ENCODE measurements around the gene DLEC1.
"Not testable (repeated sequence)": the region's sequence is repeated elsewhere in the genome, so short reads cannot be mapped to it uniquely, and the experiment has no call there.

Gene DLEC1

DNA sequence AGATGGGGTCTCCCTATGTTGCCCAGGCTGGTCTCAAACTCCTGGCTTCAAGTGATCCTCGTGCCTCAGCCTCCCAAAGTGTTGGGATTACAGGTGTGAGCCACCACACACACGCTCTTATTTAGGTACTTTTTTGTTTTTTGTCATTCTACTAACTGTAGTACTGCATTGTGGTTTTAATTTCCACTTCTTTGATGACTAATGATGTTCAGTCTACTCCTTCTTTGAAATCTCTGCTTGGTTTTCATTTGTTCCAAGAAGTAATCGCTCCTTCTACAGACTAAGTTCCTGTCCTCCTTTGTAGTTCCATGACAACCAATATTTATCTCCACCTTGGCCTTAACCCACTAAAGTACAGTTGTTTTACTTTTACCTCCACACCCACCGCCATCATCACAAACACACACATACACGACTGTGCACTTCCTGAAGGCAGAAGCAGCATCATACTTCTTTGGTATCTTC lies 529 bp upstream of the DLEC1 start:
- peak; percentile 62 for DNase-seq (ENCODE audit: low spot score)

DNA sequence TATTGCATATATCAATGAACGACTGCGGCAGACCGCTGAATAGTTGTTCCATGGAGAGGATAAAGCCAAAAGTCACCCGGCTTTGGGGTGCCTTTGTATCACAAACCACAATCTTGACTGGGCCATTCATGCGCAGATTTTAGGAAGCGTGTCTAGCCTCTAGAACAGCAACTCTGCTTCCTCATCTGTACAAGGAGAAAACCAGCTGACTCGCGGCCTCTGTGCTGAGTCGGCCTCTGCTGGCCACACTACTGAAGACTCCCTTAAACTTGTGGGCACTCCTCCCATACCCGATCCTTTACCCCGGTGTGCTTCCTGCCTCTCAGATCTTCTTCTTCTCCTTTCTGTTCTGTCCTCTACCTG lies 872 bp downstream of the DLEC1 start:
- DNase-seq (ENCODE audit: low spot score), result peak; percentile 44

DNA sequence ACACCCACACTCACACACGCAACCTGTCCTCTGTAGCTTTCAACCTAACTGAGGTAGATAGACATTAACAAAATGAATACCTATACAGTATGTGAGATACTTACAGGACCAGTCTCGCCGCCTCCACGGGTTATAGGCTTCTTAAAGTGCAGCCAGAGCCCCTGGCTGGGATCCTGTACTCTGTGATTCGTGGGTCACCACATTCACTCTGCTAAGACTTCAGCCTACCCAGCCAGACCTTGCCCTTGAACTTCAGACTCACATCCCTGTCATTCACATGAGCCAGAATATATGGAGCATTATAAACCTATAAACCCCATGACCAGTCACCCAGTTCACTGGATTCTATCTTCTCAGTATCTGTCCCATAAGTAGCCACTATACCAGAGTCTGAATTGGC lies 1.4 kb downstream of the DLEC1 start:
- DNase-seq (ENCODE audit: low spot score), result no peak

DNA sequence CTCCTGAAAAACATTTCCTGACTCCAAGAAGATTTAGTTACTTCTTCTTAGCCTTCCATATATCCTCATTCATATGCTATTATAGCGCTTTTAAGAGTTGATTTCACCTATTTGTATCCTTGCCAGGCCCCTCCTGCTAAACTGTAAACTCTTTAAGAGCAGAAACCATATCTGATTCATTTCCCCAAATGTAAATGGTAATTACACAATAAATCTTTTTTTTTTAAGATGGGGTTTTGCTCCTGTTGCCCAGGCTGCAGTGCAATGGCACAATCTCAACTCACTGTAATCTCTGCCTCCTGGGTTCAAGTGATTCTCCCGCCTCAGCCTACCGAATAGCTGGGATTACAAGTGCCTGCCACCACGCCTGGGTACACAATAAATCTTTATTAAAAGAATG lies 4.5 kb downstream of the DLEC1 start:
- no peak for DNase-seq (ENCODE audit: low spot score)

DNA sequence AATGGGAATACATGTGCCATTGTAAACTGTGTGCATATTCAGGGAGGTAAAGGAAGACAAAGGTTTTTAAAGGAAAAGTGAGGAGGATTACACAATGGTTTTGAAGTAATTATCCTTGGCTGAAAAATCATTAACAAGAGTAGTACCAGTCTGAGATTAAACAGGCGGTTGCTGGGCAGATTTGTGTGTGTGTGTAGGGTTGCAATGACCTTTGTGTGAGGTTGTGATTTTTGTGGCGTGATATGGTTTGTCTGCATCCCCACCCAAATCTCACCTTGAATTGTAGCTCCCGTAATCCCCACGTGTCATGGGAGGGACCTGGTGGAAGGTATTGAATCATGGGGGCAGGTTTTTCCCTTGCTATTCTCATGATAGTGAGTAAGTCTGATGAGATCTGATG lies 7.0 kb downstream of the DLEC1 start:
- DNase-seq (ENCODE audit: low spot score), result no peak

DNA sequence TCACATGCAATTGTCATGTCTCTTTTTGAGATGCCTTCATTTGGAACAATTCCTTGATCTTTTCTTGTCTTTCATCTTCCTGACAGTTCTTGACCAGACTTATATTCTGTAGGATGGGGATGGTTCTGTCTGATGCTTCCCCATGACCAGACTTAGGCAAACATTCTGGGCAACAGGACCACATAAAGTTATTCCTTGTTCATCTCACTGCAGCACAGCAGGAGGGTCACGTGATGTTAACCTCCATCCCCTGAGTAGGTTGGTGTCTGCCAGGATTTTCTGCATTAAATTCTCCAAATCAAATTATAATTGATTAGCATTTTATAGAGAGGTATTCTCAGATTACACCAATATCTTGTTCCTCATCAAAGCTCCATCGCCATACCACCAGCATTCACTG lies 7.8 kb downstream of the DLEC1 start:
- no peak for DNase-seq (ENCODE audit: low spot score)

DNA sequence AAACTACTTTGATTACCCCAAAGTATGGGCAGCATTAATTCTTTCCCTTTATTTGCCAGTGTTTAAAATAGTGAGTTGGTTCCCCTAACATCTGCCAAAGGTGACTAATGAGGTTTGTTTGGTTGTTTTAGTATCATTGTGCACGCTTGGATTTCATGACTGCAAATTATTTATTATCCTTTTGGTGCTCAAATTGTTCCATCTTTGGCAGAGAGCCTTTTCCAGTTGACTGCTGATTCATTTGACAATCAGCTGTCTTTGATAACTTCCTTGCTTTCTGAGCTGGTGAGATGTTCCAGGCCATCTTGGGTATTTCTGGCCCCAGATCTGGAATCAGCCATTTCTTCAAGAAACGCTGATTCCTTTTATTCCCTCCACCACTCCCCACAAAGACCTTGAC lies 8.9 kb downstream of the DLEC1 start:
- no peak for DNase-seq (ENCODE audit: low spot score)

DNA sequence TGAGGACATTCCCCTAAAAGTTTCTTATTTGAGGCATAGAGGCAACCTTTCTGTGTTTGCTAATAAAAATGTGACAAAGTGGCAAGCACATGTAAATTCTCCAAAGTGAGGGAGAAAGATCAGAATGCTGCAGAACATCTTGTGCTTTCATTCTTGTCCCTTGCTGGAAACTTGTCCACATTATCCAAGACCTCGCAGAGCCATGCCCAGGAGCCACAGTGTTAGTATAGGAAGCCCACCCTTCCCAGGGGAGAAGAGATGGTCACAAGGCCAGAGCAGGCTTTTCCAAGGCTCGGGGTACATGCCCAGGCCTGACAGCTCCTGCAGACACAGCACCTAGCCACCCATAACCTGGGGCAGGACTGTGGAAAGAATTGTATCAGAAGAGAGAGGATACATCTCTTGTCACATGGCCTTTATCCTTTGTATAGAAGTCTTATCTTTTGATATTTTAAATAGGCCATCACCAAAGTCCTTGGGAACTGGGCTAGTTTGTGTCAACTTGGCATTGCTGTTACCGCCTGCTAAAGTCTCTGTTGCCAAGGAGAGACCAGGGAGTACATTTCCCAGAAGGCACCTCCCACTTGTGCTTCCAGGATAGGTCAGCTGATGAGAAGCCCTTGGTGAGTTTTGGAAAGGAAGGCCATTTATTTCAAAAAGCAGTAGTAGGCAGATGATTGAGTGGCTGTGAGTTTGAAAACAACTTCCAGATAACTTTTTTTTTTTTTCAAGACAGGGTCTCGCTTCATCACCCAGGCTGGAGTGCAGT lies 10.5 kb downstream of the DLEC1 start:
- DNase-seq (ENCODE audit: low spot score), result no peak

DNA sequence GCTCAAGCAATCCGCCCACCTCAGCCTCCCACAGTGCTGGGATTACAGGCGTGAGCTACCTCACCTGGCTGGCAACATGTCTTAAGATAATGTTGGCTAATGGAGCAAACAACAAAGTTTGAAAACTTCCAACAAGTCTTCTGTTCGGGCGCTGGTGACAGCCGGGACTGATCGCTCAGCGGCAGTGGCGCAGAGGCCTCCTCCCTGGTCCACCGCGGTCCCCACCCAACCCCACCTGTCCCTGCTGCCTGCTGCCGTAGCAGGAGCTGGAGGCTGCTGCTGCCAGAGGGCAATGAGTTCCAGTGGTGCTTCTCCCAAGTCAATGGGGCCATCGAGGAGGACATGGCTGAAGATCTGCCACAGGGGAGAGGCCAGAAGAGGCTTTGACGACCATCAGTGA lies 12.1 kb downstream of the DLEC1 start:
- DNase-seq (ENCODE audit: low spot score), result no peak

DNA sequence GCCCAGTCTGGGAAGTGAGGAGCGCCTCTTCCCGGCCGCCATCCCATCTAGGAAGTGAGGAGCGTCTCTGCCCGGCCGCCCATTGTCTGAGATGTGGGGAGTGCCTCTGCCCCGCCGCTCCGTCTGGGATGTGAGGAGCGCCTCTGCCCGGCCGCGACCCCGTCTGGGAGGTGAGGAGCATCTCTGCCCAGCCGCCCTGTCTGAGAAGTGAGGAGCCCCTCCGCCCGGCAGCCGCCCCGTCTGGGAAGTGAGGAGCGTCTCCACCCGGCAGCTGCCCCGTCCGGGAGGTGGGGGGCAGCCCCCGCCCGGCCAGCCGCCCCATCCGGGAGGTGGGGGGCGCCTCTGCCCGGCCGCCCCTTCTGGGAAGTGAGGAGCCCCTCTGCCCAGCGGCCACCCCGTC lies 14.3 kb downstream of the DLEC1 start:
- DNase-seq (ENCODE audit: low spot score), result not testable (repeated sequence)

DNA sequence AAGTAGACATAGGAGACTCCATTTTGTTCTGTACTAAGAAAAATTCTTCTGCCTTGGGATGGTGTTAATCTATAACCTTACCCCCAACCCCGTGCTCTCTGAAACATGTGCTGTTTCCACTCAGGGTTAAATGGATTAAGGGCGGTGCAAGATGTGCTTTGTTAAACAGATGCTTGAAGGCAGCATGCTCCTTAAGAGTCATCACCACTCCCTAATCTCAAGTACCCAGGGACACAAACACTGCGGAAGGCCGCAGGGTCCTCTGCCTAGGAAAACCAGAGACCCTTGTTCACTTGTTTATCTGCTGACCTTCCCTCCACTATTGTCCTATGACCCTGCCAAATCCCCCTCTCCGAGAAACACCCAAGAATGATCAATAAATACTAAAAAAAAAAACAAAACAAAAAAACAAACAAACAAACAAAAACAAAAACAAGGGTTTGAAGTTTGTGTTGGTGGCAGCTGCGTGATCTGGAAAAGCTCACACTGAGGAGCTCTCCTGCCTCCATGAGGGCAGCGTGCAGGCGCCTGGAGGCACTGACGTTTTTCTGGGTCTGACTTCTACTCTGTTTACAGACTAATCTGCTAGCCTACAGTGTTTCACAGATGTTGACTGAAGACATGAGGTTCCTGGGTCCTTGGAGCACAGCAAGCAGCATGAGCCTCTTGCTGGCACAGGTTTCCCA lies 14.9 kb downstream of the DLEC1 start:
- not testable (repeated sequence) for DNase-seq (ENCODE audit: low spot score)

DNA sequence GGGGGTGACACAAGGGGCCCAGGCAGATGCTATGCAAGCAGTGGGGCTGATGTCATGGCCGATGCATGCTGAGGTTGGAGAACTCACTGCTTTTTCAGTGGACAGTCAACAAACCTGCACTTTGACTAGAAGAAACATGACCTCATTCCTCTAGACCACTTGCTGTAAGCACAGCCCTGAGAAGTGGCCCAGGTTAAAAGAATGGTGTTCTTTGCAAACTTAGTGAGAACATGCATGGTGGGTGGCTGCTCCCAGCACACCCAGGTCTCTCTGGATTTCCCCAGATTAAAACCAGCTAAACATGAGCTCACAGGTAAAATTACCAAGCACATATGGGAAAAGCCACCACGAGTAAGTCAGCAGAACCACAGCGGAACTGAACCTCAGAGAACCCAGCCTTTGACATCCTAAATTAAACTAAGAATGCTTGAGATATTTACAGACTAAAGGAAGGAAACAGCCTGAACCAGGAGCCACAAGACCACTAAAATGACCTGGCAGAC lies 15.5 kb downstream of the DLEC1 start:
- DNase-seq (ENCODE audit: low spot score), result no peak

DNA sequence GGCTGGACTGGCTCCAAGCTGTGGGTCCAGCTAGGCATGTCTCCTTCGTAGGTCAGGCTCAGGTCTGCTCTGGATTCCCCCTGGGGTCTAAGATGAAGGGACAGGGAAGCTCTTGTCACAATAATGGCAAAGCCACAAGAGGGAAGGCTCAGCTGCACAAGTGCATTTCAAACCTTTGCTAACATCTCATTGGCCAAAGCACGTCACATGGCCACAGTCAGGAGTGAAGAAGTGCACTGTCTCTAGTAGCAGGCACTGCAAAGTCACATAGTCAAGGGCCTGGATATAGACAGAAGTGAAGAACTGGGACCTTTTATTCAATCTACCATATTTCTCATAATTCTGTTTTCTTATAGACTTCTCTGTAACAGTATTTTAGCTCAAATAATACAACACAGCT lies 20.1 kb downstream of the DLEC1 start:
- no peak for DNase-seq (ENCODE audit: low spot score)

DNA sequence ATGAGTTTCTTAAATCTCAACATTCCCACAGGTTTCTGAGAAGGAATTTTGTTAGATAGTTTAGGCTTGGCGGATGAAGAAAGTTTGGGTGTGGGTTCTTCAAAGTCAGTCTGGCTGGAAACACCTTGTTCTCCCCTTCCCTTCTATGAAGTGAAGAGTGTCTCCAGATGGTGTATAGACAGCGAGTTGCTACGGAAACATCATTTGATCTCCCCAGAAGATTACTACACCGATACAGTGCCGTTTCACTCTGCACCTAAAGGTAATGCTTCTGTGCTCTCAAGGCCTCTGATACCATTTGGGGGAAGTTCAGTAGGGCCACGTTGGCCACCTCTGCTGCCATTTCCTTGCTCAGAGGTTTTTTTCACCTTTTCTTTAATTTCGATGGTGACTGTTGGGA lies 20.6 kb downstream of the DLEC1 start:
- no peak for DNase-seq (ENCODE audit: low spot score)

DNA sequence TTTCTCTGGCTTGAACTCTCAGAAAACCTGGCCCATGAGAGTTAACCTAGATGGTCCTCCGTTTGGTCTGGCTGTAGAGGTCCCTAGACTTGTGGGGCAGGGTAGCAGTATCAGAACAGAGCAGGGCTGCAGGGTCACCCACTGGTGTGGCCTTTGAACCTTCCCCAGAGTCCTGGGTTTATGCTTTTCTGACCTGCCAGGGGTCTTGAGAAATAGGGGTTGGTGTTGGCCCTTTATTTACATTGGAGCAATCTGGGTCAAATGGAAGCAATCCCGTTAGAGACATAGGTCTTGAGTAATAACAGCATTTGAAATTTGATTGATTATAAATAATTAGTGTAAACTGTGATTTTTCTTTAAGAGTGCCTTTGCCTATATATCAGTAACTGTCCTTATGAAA lies 23.8 kb downstream of the DLEC1 start:
- no peak for DNase-seq (ENCODE audit: low spot score)

DNA sequence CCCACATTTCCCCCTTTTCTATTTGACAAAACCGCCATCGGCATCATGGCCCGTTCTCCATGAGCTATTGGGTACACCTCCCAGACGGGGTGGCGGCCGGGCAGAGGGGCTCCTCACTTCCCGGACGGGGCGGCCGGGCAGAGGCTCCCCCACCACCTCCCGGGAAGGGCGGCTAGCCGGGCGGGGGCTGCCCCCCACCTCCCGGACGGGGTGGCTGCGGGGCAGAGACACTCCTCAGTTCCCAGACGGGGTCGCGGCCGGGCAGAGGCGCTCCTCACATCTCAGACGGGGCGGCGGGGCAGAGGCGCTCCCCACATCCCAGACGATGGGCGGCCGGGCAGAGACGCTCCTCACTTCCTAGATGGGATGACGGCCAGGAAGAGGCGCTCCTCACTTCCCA lies 25.4 kb downstream of the DLEC1 start:
- not testable (repeated sequence) for DNase-seq (ENCODE audit: low spot score)

DNA sequence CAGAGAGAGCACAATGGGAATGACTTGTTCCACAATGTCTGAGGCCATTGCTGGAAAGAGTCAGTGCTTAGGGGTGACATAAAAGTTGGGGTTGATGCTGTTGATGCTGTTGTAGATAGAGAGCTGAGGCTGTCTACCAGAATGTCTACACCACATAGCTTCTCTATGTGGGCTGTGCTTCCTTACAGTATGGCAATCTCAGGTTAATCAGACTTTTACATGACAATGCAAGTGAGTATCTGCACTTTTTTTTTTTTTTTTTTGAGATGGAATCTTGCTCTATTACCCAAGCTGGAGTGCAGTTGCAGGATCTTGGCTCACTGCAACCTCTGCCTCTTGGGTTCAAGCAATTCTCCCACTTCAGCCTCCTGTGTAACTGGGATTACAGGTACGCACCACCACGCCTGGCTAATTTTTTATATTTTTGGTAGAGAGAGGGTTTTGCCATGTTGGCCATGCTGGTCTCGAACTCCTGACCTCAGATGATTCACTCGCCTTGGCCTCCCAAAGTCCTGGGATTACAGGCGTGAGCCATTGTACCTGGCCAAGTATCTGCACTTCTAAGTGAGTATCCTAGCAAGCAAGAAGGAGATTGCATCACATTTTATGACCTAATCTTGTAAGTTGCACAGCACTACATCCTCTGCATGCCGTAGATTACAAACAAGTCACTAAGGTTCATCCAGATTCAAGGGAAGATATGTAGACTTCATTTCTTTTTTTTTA lies 28.7 kb downstream of the DLEC1 start:
- no peak for DNase-seq (ENCODE audit: low spot score)

DNA sequence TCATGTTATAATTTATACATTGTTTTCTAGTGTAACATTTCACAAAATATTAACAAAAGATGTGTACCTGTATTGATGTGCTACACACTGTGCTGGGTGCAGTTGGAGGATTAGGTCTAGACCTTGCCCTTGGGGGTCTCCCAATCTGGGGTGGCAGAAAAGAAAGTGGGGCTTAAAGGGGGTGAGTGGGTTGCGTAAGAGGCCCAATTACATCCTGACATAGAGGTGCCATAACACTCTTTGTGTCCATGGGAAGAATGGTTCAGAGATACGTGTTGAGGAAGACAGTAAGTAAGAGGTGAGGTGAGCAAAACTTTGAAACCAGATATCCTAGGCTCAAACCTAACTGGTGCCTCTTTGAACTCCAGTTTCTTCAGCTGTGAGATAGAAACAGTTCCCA lies 31.0 kb downstream of the DLEC1 start:
- no peak for DNase-seq (ENCODE audit: low spot score)

DNA sequence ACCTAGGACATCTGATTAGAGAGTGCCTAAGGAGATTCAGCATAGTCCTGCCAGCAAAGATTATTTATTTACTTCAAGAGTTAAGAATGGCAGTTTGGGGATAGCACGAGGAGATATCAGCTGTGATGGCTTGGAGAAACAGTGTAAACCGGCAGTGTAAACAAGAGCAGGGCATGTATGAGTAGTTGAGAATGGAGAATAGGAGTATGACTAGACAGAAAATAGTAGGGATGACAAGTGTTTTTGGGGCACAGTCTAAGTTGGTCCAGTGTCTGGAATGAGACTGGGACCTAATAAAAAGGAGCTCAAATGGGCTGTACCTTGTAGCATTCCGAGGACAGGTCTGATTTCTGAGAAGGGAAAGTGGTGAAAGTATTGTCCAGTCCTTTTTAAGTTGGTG lies 38.1 kb downstream of the DLEC1 start:
- DNase-seq (ENCODE audit: low spot score), result not testable (repeated sequence)

DNA sequence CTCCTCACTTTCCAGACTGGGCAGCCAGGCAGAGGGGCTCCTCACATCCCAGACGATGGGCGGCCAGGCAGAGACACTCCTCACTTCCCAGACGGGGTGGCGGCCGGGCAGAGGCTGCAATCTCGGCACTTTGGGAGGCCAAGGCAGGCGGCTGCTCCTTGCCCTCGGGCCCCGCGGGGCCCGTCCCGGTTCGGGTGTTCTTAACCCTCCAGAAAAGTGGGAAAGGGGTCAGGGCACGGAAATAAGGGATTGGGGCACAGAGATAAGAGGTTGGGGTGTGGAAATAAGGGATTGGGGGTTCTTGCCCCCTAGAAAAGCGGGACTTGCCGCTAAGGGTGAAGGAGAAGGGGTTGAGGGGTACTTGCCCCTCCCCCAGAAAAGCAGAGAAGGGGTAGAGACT lies 43.3 kb downstream of the DLEC1 start:
- not testable (repeated sequence) for DNase-seq (ENCODE audit: low spot score)

DNA sequence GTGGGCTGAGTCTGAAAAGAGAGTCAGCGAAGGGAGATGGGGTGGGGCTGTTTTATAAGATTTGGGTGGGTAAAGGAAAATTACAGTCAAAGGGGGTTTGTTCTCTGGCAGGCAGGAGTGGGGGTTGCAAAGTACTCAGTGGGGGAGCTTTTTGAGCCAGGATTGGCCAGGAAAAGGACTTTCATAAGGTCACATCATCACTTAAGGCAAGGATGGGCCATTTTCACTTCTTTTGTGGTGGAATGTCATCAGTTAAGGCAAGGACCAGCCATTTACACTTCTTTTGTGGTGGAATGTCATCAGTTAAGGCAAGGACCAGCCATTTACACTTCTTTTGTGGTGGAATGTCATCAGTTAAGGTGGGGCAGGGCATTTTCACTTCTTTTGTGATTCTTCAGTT lies 44.2 kb downstream of the DLEC1 start:
- not testable (repeated sequence) for DNase-seq (ENCODE audit: low spot score)

DNA sequence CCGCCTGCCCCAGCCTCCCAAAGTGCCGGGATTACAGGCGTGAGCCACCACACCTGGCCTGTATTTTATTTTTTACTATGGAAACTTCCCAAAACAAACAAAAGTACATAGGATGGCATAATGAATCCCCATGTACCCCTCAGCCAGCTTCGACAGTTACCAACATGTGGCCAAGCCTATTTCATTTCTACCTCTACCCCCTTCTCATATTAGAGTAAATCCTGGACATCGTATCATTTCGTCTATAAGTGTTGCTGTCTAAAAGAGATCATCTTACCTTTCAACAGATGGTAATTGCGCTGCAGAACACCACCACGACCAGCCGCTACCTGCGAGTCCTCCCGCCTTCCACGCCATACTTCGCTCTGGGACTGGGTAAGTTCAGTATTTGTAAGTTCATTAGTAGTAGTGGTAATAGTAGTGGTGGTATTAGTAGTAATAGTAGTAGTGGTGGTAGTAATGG lies 44.9 kb downstream of the DLEC1 start:
- no peak for DNase-seq (ENCODE audit: low spot score)
